Measurements from ENCODE around the gene SUMO3. TPM values are rescaled to one million over a fixed set of nuclear protein-coding genes. Genes with fewer than 3 reads are reported as not detected.
"Not testable (repeated sequence)": the region's sequence is repeated elsewhere in the genome, so short reads cannot be mapped to it uniquely, and the experiment has no call there.

Gene SUMO3
- total RNA-seq, 1 experiment from 2014 or later = 125 TPM

- DNase-seq (ENCODE audit: low read depth) = no peak
Measured at GRCh38 chr21:44847261-44848056, 29.6 kb upstream of the SUMO3 start.

- DNase-seq (ENCODE audit: low read depth) = peak; percentile 65
Measured at GRCh38 chr21:44846485-44847260, 28.8 kb upstream of the SUMO3 start.

DNA sequence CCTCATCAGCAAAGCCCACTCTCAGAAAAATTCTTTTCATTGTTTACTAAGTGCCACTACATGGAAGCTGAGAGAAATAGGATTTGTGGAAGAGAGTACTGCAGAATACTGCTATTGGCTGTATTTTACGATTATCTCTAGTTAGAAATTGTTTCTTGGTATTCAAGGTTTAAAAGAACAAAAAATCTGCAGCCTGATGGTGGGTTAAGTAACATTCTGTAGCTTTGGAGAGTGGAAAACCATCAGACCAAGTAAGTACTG, 28.3 kb upstream of the SUMO3 start:
- no peak for DNase-seq (ENCODE audit: low read depth)

- peak; percentile 69 for DNase-seq (ENCODE audit: low read depth)
Measured at GRCh38 chr21:44845418-44846223, 27.8 kb upstream of the SUMO3 start.

- DNase-seq (ENCODE audit: low read depth) = no peak
Measured at GRCh38 chr21:44844256-44844655, 26.4 kb upstream of the SUMO3 start.

DNA sequence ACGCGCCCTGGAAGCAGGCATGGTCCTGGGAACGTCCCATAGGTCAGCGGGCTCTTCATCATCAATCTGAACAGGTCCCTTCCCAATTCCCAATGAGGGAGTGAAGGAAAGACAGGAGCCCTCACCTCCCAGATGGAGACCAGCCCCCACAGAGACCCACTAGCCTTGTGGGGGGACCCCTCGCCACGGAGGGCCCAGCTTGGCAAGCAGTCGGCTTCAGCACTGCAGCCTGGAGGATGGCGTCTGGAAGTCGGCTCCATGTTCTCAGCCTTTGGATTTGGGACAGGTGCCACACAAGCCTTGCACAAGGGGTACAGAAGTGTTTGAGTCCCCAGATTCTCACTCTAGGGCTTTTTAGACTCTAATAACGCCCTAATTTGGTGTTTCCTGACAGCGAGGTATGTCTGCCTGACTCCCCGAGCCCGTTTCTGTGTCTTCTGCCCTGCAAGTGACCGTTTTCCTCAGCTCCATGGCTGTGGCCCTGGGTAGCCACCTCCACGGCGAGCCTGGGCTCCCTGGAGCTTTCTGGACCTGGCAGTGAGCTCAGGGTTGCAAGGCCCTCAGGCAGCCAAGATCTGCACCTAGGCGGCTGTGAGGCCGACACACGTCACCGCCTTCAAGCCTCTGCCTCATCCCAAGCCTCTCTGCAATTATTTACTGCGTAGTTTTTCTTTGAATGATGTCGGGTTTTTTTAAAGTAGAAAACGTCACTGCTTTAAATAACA, 25.0 kb upstream of the SUMO3 start:
- no peak for DNase-seq (ENCODE audit: low read depth)

DNA sequence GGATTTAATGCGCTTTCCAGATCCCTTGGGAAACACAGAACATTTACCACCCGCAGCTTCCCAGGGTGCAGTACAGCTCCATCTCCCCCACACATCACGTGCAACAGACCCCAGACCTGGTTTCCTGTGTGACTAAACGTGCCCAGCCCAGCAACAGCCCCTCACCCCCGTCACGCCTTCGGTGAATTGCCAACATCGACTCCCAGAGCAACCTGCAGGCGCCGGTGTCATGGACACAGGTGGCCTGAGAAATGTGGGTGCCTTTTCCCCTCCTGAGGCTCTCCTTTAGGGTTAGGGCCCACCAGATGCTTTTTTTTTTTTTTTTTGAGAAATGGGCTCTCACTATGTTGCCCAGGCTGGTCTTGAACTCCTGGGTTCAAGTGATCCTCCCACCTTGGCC, 24.2 kb upstream of the SUMO3 start:
- no peak for DNase-seq (ENCODE audit: low read depth)

- DNase-seq (ENCODE audit: low read depth) = no peak
Measured at GRCh38 chr21:44840771-44841170, 22.9 kb upstream of the SUMO3 start.

DNA sequence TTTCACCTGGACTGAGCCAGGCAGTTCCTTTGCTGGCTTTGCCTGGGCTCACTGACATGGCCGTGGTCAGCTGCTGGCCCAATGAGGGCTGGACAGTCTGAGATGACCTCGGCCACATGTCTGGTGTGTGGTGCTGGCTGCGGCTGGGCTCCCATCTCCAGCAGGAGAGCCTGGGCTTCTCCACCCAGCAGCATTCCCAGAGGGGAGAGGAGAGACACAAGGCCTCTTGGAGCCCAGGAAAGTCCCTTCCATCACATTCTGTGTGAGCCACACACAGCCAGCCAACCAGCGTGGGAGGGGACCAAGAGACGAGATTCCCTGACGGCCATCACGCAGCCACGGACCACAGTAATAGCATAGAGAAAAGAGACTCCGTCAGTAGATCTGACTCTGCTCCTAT, 21.1 kb upstream of the SUMO3 start:
- DNase-seq (ENCODE audit: low read depth) = no peak

GRCh38 chr21:44838039-44838895, 20.4 kb upstream of the SUMO3 start:
- no peak for DNase-seq (ENCODE audit: low read depth)

- DNase-seq (ENCODE audit: low read depth) = no peak
Measured at GRCh38 chr21:44837537-44837936, 19.7 kb upstream of the SUMO3 start.

DNA sequence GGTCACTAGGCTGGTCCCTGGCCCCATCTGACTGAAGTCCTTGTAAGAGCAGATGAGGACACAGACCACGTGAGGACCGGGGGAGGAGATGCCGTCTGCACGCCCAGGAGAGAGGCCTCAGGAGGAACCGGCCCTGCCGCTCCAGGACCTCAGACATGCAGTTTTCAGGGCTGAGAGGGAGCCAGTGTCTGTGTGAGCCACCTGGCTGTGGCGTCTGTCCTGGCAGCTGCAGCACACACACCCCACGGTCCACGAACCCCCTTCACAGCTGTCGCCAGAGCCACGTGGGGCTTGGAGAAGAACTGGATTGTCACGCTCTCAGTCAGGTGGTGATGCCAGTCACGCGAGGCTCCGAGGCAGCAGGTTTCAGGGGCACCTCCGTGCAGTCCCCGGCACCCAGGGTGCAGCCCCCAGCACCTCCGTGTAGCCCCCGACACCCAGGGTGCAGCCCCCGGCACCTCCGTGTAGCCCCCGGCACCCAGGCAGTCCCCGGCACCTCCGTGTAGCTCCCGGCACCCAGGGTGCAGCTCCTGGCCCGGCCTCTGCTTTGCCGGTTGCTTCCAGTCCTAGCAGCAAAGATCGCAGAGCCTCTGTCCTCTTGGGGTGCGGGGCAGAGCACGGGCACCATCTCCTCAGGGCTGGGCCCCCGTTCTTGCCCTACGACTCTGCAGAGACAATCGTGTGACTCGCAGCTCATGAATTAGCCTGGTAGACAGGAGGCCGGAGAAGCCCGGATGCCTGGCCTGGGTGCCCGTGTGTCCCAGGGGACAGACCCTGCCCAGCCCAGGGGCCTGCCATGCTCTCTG, 19.0 kb upstream of the SUMO3 start:
- peak; percentile 79 for DNase-seq (ENCODE audit: low read depth)

GRCh38 chr21:44836349-44836665, 18.4 kb upstream of the SUMO3 start:
- DNase-seq (ENCODE audit: low read depth) = no peak

DNA sequence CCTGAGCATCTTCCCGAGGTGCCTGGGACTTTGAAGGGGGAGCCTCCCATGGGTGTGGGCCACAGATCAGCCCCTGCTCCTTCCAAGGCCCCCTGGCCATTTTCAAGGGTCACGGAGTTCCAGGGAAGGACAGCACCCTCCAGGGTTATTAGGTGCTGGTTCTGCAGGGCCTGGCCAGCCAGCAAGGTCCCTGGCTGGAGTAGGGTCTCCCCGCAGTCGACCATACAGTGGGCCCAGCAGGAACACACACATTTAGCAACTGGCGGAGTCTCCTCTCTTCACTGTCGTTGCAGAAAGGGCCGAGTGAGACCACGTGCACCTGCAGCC, 17.7 kb upstream of the SUMO3 start:
- DNase-seq (ENCODE audit: low read depth) = no peak

- no peak for DNase-seq (ENCODE audit: low read depth)
Measured at GRCh38 chr21:44834951-44835646, 17.2 kb upstream of the SUMO3 start.

DNA sequence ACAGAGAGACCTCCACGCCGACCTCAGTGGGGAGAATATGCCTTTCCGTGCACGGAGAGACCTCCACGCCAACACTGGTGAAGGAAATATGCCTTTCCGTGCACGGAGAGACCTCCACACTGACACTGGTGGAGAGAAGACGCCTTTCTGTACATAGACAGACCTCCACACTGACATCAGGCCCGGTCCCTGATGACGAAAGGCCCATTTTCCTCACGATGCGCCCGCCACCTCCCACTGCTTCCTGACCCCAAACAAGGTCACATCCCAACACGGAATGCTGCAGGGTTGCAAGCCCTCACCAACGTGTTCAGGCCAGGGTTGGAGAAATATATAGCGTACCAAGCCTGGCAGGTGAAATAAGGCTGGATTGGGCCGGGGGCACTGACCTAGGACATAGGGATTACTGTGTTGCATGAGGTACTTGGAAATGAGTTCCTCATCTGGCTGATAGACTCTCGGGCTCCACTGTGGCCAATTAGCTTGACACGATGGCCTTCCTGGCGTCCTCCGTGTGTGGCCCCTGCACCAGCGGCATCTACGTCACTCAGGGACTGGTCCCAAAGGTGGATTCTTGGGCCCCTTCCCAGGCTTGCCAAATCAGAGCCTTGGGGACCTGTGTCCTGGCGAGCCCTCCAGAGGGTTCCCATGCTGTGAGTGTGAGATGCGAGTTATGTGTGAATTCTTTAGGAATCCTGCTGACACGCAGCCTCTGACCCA, 16.5 kb upstream of the SUMO3 start:
- no peak for DNase-seq (ENCODE audit: low read depth)

GRCh38 chr21:44833663-44834062, 15.8 kb upstream of the SUMO3 start:
- DNase-seq (ENCODE audit: low read depth) = no peak

DNA sequence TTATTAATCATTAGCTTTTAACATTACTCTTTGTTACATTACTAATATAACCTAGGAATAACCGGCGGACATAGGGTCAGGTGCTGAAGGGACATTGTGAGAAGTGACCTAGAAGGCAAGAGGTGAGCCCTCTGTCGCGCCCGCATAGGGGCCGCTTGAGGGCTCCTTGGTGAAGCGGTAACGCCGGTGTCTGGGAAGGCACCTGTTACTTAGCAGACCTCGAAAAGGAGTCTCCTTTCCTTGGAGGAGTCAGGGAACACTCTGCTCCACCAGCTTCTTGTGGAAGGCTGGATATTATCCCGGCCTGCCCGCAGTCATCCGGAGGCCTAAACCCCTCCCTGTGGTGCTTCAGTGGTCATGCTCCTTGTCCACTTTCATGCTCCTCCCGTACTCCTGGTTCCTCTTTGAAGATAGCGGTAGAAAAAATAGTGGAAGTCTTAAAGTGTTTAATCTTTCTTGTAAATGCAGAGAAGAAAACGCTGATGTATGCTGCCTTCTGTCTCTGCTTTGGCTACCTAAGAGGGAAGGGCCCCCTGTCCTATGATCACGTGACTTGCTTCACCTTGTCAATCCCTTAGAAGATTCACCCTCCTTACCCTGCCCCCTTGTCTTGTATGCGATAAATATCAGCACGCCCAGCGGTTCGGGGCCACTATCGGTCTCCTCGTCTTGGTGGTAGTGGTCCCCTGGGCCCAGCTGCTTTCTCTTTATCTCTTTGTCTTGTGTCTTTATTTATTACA, 14.8 kb upstream of the SUMO3 start:
- DNase-seq (ENCODE audit: low read depth) = not testable (repeated sequence)

Measured in LHCN-M2 (cell line).